HCT116 (cell line): Measurements from ENCODE around the gene LASP1.

Source experiments
- ELF1 ChIP-seq: IDR thresholded peaks from 2 replicates; pipeline ENCODE4 v1.6.1; 2012; ENCODE audit warnings: low read depth, borderline replicate concordance
- POLR2A ChIP-seq: IDR thresholded peaks from 2 replicates; pipeline ENCODE4 v1.7.0; 2011; ENCODE audit warnings: borderline replicate concordance; ENCODE audit not compliant: insufficient read depth, insufficient read length; ENCODE audit errors: extremely low read depth
- POLR2AphosphoS5 ChIP-seq: IDR thresholded peaks from 2 replicates; pipeline ENCODE4 v1.6.1; 2011; ENCODE audit warnings: mild to moderate bottlenecking, low read depth, low read length, moderate library complexity
- RAD21 ChIP-seq: IDR thresholded peaks from 2 replicates; pipeline ENCODE4 v1.6.1; 2012; ENCODE audit warnings: low read depth, mild to moderate bottlenecking
- SIN3A ChIP-seq: IDR thresholded peaks from 2 replicates; pipeline ENCODE4 v1.6.1; 2012; ENCODE audit warnings: low read depth
- SP1 ChIP-seq: IDR thresholded peaks from 2 replicates; pipeline ENCODE4 v1.6.1; 2012; ENCODE audit warnings: low read depth
- YY1 ChIP-seq: IDR thresholded peaks from 2 replicates; pipeline ENCODE4 v1.6.1; 2011; ENCODE audit warnings: low read length, low read depth, moderate library complexity, mild to moderate bottlenecking; ENCODE audit not compliant: insufficient replicate concordance; ENCODE audit errors: extremely low read depth
- ZNF274 ChIP-seq: fragments of 200-500 bp; sonication (Bioruptor generic); IDR thresholded peaks from 2 replicates; pipeline ENCODE4 v1.6.1; 2014; ENCODE audit warnings: mild to moderate bottlenecking, low read depth, low read length, inconsistent platforms
- TF ChIP-seq, protein P1 (sequence below): IDR thresholded peaks from 2 replicates; pipeline ENCODE4 v1.6.1; 2012; ENCODE audit warnings: low read depth
- TF ChIP-seq, protein P2 (sequence below), 3 experiments: fragments of 200-600 bp in 1 of 3; sonication (generic) in 1 of 3; IDR thresholded peaks in 2 of 3; conservative IDR thresholded peaks in 1 of 3; 2 replicates each; pipeline ENCODE4 v1.5.1; 2012 to 2017; ENCODE audit warnings: low read depth in 2 of 3, low read length in 2 of 3, antibody characterized with exemption in 1 of 3, borderline replicate concordance in 1 of 3, control low read depth in 1 of 3, mild to moderate bottlenecking in 1 of 3, mixed read lengths in 1 of 3, mixed run types in 1 of 3, moderate library complexity in 1 of 3; ENCODE audit not compliant: insufficient read depth in 1 of 3

DNA sequence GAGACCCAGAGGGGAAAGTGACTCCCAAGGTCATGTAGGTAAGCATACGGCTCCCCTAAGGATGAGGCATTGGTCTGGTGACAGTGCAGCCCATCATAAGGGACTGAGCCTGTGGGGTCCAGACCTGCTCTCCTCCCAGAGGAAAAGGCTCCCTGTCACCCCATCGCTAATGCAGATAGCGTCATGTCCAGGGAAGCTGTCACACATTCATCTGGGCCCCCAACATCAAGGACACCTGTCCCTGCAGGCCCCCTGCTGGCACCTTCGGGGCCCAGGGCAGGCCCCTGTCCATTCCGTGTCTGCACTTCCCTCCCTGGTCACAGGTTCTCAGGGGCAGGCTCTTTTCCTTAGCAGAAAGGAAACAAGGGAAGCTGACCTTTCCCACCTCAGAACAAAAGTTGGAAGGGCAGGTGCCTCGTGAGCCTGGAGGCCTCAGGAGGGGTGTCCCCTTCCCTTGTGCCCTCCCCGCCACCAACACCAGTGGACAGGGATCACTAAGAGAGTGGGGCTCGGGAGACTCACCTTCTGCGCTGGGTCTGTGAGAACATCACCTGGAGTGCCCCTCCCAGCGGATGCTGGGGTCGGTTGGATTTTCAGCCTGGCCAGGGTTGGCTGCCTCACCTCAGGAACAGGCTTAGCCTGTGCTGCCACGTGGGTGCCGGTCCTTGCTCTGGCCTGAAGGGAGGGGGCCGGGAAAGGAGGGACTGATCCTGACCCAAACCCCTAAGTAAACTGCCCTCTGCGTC is 38.2 kb downstream of the LASP1 start:
- TF ChIP-seq, protein P1, sequence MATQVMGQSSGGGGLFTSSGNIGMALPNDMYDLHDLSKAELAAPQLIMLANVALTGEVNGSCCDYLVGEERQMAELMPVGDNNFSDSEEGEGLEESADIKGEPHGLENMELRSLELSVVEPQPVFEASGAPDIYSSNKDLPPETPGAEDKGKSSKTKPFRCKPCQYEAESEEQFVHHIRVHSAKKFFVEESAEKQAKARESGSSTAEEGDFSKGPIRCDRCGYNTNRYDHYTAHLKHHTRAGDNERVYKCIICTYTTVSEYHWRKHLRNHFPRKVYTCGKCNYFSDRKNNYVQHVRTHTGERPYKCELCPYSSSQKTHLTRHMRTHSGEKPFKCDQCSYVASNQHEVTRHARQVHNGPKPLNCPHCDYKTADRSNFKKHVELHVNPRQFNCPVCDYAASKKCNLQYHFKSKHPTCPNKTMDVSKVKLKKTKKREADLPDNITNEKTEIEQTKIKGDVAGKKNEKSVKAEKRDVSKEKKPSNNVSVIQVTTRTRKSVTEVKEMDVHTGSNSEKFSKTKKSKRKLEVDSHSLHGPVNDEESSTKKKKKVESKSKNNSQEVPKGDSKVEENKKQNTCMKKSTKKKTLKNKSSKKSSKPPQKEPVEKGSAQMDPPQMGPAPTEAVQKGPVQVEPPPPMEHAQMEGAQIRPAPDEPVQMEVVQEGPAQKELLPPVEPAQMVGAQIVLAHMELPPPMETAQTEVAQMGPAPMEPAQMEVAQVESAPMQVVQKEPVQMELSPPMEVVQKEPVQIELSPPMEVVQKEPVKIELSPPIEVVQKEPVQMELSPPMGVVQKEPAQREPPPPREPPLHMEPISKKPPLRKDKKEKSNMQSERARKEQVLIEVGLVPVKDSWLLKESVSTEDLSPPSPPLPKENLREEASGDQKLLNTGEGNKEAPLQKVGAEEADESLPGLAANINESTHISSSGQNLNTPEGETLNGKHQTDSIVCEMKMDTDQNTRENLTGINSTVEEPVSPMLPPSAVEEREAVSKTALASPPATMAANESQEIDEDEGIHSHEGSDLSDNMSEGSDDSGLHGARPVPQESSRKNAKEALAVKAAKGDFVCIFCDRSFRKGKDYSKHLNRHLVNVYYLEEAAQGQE: no peak
- TF ChIP-seq, protein P2, sequence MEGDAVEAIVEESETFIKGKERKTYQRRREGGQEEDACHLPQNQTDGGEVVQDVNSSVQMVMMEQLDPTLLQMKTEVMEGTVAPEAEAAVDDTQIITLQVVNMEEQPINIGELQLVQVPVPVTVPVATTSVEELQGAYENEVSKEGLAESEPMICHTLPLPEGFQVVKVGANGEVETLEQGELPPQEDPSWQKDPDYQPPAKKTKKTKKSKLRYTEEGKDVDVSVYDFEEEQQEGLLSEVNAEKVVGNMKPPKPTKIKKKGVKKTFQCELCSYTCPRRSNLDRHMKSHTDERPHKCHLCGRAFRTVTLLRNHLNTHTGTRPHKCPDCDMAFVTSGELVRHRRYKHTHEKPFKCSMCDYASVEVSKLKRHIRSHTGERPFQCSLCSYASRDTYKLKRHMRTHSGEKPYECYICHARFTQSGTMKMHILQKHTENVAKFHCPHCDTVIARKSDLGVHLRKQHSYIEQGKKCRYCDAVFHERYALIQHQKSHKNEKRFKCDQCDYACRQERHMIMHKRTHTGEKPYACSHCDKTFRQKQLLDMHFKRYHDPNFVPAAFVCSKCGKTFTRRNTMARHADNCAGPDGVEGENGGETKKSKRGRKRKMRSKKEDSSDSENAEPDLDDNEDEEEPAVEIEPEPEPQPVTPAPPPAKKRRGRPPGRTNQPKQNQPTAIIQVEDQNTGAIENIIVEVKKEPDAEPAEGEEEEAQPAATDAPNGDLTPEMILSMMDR (IDR thresholded peaks at IDR 0.05 in 2 of 3, conservative IDR thresholded peaks at IDR 0.05 in 1 of 3; ENCODE audit: borderline replicate concordance in 1 of 3, insufficient read depth in 1 of 3, low read depth in 2 of 3, low read length in 2 of 3): no peak
- TF ChIP-seq POLR2A (no peak), SP1 (no peak), ELF1 (no peak), RAD21 (no peak), POLR2AphosphoS5 (no peak), YY1 (no peak), SIN3A (no peak), ZNF274 (no peak)
